HEK293 (cell line): ENCODE data around the gene CPM.

Experiments used
- CTCF ChIA-PET: fragments of 350-600 bp; formaldehyde crosslinking; extraction: SDS; loops from one replicate; lab custom pipeline; 2021; ENCODE audit warnings: antibody characterized with exemption; lab: Yijun Ruan, JAX
- POLR2A ChIA-PET: fragments of 300-600 bp; formaldehyde crosslinking; extraction: SDS; loops from one replicate; lab custom pipeline; 2020; ENCODE audit warnings: antibody characterized with exemption, inconsistent platforms; lab: Yijun Ruan, JAX
- H3K27ac ChIP-seq: fragments of 200-500 bp; sonication (Bioruptor generic); 2 replicates; pipeline ENCODE4 v1.5.1; 2014; ENCODE audit warnings: low read depth, low read length, control low read depth, inconsistent platforms; ENCODE audit errors: extremely low read depth
- H3K36me3 ChIP-seq, 2 experiments: fragments of 200-500 bp in 1 of 2; sonication (Bioruptor generic) in 1 of 2; 1 replicate in 1 of 2; 2 replicates in 1 of 2; pipeline ENCODE4 v1.5.1; 2014 to 2017; ENCODE audit warnings: inconsistent platforms in 2 of 2, low read length in 2 of 2; ENCODE audit not compliant: control insufficient read depth in 2 of 2, insufficient read depth in 1 of 2
- H3K4me1 ChIP-seq: fragments of 200-500 bp; sonication (Bioruptor generic); 2 replicates; pipeline ENCODE4 v1.5.1; 2014; ENCODE audit warnings: mild to moderate bottlenecking, low read length, inconsistent platforms; ENCODE audit not compliant: control insufficient read depth, insufficient read depth
- H3K4me3 ChIP-seq: 2 replicates; pipeline ENCODE4 v1.5.1; 2011; ENCODE audit warnings: low read depth, mild to moderate bottlenecking, control low read depth, low read length, moderate library complexity
- H3K9me3 ChIP-seq: fragments of 200-500 bp; sonication (Bioruptor generic); 2 replicates; pipeline ENCODE4 v1.5.1; 2014; ENCODE audit warnings: low read depth, low read length, inconsistent platforms; ENCODE audit not compliant: control insufficient read depth, insufficient read depth
- GLIS1 ChIP-seq: fragments of 450-650 bp; formaldehyde crosslinking; IDR thresholded peaks from 2 replicates; pipeline ENCODE4 v1.5.1; 2016; ENCODE audit warnings: missing biosample characterization, missing genetic modification characterization
- KLF17 ChIP-seq: fragments of 450-650 bp; formaldehyde crosslinking; IDR thresholded peaks from 2 replicates; pipeline ENCODE4 v1.5.1; 2016; ENCODE audit warnings: missing biosample characterization, missing genetic modification characterization
- MEIS1 ChIP-seq: sonication (generic); formaldehyde crosslinking; IDR thresholded peaks from 2 replicates; pipeline ENCODE4 v1.8.1; 2022; ENCODE audit warnings: missing genetic modification reagents, mild to moderate bottlenecking, borderline replicate concordance
- PATZ1 ChIP-seq: fragments of 450-650 bp; formaldehyde crosslinking; IDR thresholded peaks from 2 replicates; pipeline ENCODE4 v1.5.1; 2016; ENCODE audit warnings: missing biosample characterization, missing genetic modification characterization
- ZBTB17 ChIP-seq: fragments of 450-650 bp; formaldehyde crosslinking; IDR thresholded peaks from 2 replicates; pipeline ENCODE4 v1.5.1; 2016; ENCODE audit warnings: missing biosample characterization, missing genetic modification characterization
- ZBTB48 ChIP-seq: fragments of 450-650 bp; formaldehyde crosslinking; IDR thresholded peaks from 2 replicates; pipeline ENCODE4 v1.5.1; 2016; ENCODE audit warnings: missing biosample characterization, missing genetic modification characterization
- ZFP3 ChIP-seq: fragments of 450-650 bp; formaldehyde crosslinking; IDR thresholded peaks from 2 replicates; pipeline ENCODE4 v1.5.1; 2016; ENCODE audit warnings: low read depth, missing biosample characterization, missing genetic modification characterization
- ZFP69B ChIP-seq: fragments of 450-650 bp; formaldehyde crosslinking; IDR thresholded peaks from 2 replicates; pipeline ENCODE4 v1.5.1; 2016; ENCODE audit warnings: missing biosample characterization, missing genetic modification characterization
- ZNF174 ChIP-seq: fragments of 450-650 bp; formaldehyde crosslinking; IDR thresholded peaks from 2 replicates; pipeline ENCODE4 v1.5.0; 2017; ENCODE audit warnings: missing biosample characterization, mild to moderate bottlenecking, missing genetic modification characterization
- ZNF184 ChIP-seq: fragments of 450-650 bp; IDR thresholded peaks from 2 replicates; pipeline ENCODE4 v1.5.1; 2018; ENCODE audit warnings: missing biosample characterization, mild to moderate bottlenecking, missing genetic modification characterization
- ZNF211 ChIP-seq: fragments of 450-650 bp; formaldehyde crosslinking; IDR thresholded peaks from 2 replicates; pipeline ENCODE4 v1.5.1; 2016; ENCODE audit warnings: low read depth, missing biosample characterization, missing genetic modification characterization
- ZNF23 ChIP-seq: fragments of 450-650 bp; formaldehyde crosslinking; IDR thresholded peaks from 2 replicates; pipeline ENCODE4 v1.5.1; 2016; ENCODE audit warnings: missing biosample characterization, missing genetic modification characterization, borderline replicate concordance
- ZNF324 ChIP-seq: fragments of 450-650 bp; formaldehyde crosslinking; IDR thresholded peaks from 2 replicates; pipeline ENCODE4 v1.5.1; 2016; ENCODE audit warnings: missing biosample characterization, missing genetic modification characterization
- ZNF362 ChIP-seq: fragments of 450-650 bp; formaldehyde crosslinking; IDR thresholded peaks from 2 replicates; pipeline ENCODE4 v1.5.1; 2016; ENCODE audit warnings: missing biosample characterization, missing genetic modification characterization
- ZNF366 ChIP-seq: fragments of 450-650 bp; formaldehyde crosslinking; conservative IDR thresholded peaks from 2 replicates; pipeline ENCODE4 v1.5.1; 2016; ENCODE audit warnings: missing biosample characterization, missing genetic modification characterization
- ZNF404 ChIP-seq: fragments of 450-650 bp; formaldehyde crosslinking; IDR thresholded peaks from 2 replicates; pipeline ENCODE4 v1.5.1; 2017; ENCODE audit warnings: missing biosample characterization, missing genetic modification characterization
- ZNF426 ChIP-seq: fragments of 450-650 bp; formaldehyde crosslinking; IDR thresholded peaks from 2 replicates; pipeline ENCODE4 v1.5.1; 2017; ENCODE audit warnings: missing biosample characterization, missing genetic modification characterization, mild to moderate bottlenecking, inconsistent platforms, moderate library complexity
- ZNF529 ChIP-seq: fragments of 450-650 bp; formaldehyde crosslinking; IDR thresholded peaks from 2 replicates; pipeline ENCODE4 v1.5.1; 2017; ENCODE audit warnings: missing genetic modification characterization, missing biosample characterization; ENCODE audit not compliant: insufficient replicate concordance
- ZNF544 ChIP-seq: fragments of 450-650 bp; formaldehyde crosslinking; IDR thresholded peaks from 2 replicates; pipeline ENCODE4 v1.5.0; 2017; ENCODE audit warnings: missing biosample characterization, missing genetic modification characterization
- ZNF548 ChIP-seq: fragments of 450-650 bp; formaldehyde crosslinking; IDR thresholded peaks from 2 replicates; pipeline ENCODE4 v1.5.1; 2016; ENCODE audit warnings: missing biosample characterization, missing genetic modification characterization
- ZNF596 ChIP-seq: fragments of 450-650 bp; IDR thresholded peaks from 2 replicates; pipeline ENCODE4 v1.5.0; 2018; ENCODE audit warnings: missing biosample characterization, mild to moderate bottlenecking, missing genetic modification characterization, moderate library complexity
- ZNF626 ChIP-seq: fragments of 450-650 bp; sonication (Bioruptor Pico); formaldehyde crosslinking; IDR thresholded peaks from 2 replicates; pipeline ENCODE4 v1.5.1; 2018; ENCODE audit warnings: missing biosample characterization, missing genetic modification characterization, inconsistent platforms
- ZNF654 ChIP-seq: fragments of 450-650 bp; formaldehyde crosslinking; IDR thresholded peaks from 2 replicates; pipeline ENCODE4 v1.5.1; 2016; ENCODE audit warnings: low read depth, missing biosample characterization, missing genetic modification characterization
- ZNF660 ChIP-seq: fragments of 450-650 bp; IDR thresholded peaks from 2 replicates; pipeline ENCODE4 v1.5.1; 2018; ENCODE audit warnings: missing biosample characterization, mild to moderate bottlenecking, missing genetic modification characterization
- ZNF843 ChIP-seq: fragments of 450-650 bp; formaldehyde crosslinking; IDR thresholded peaks from 2 replicates; pipeline ENCODE4 v1.5.1; 2016; ENCODE audit warnings: missing biosample characterization, missing genetic modification characterization
- ZSCAN18 ChIP-seq: fragments of 450-650 bp; formaldehyde crosslinking; IDR thresholded peaks from 2 replicates; pipeline ENCODE4 v1.5.1; 2016; ENCODE audit warnings: missing biosample characterization, missing genetic modification characterization

The CPM gene

GRCh38 chr12:68908076-68908475 is 24.9 kb downstream of the CPM start:
- no peak for TF ChIP-seq KLF17 (tag by site-specific recombination)
- no peak for TF ChIP-seq GLIS1 (tag by site-specific recombination)
- no peak for TF ChIP-seq ZNF174
- no peak for TF ChIP-seq ZNF23 (tag by site-specific recombination)
- no peak for TF ChIP-seq ZBTB48
- no peak for TF ChIP-seq ZNF626 (tag by site-specific recombination)
- no peak for TF ChIP-seq ZNF548 (tag by site-specific recombination)
- TF ChIP-seq ZNF654 (tag by site-specific recombination): no peak
- TF ChIP-seq ZNF366 (tag by site-specific recombination): no peak
- no peak for TF ChIP-seq ZNF596
- TF ChIP-seq ZNF660 (tag by site-specific recombination): no peak
- TF ChIP-seq ZFP3 (tag by site-specific recombination): no peak
- TF ChIP-seq ZNF529 (tag by site-specific recombination): no peak
- no peak for TF ChIP-seq ZNF211 (tag by site-specific recombination)
- no peak for TF ChIP-seq ZFP69B (tag by site-specific recombination)
- no peak overlapping the region for H3K27ac ChIP-seq
- H3K4me3 ChIP-seq: no peak overlapping the region
- no peaks in the 10 kb centered on the region for H3K9me3 ChIP-seq
- CTCF ChIA-PET: no interaction called here
- POLR2A ChIA-PET: no interaction called here
- H3K36me3 ChIP-seq: no peaks in the 10 kb centered on the region
- H3K4me1 ChIP-seq: no peaks in the 10 kb centered on the region

- ChIA-PET CTCF (no interaction called here), POLR2A (interaction anchor here (1.0 kb wide), 1 partner anchor 10 kb away, joined by 3 read pairs; no protein-coding TSS in a partner anchor)
- no peak overlapping the region for H3K4me3 ChIP-seq
- no peaks in the 10 kb centered on the region for H3K4me1 ChIP-seq
- no peak overlapping the region for H3K27ac ChIP-seq
- no peaks in the 10 kb centered on the region for H3K9me3 ChIP-seq
- H3K36me3 ChIP-seq: no peaks in the 10 kb centered on the region
- TF ChIP-seq ZNF362 (tag by site-specific recombination) (no peak), ZBTB17 (tag by site-specific recombination) (no peak), PATZ1 (no peak), ZNF426 (no peak)
These were observed 27.2 kb downstream of the CPM start for GRCh38 chr12:68905733-68906132.

- CTCF ChIA-PET: interaction anchor here (0.7 to 1.0 kb wide), 2 partner anchors 166 to 279 kb away, joined by 3 read pairs; no protein-coding TSS in a partner anchor
- POLR2A ChIA-PET: interaction anchor here (1.0 kb wide), 1 partner anchor 11 kb away, joined by 3 read pairs; no protein-coding TSS in a partner anchor
- H3K4me1 ChIP-seq: no peaks in the 10 kb centered on the region
- no peaks in the 10 kb centered on the region for H3K9me3 ChIP-seq
- H3K27ac ChIP-seq: no peak overlapping the region
- no peak overlapping the region for H3K4me3 ChIP-seq
- no peaks in the 10 kb centered on the region for H3K36me3 ChIP-seq
- TF ChIP-seq ZNF544 (tag by site-specific recombination) (no peak), ZNF324 (tag by site-specific recombination) (no peak), KLF17 (tag by site-specific recombination) (no peak), ZSCAN18 (tag by site-specific recombination) (no peak), ZNF184 (no peak), MEIS1 (CRISPR knock-in tag) (no peak), ZNF843 (tag by site-specific recombination) (no peak), ZNF404 (tag by site-specific recombination) (no peak)
These were observed 28.5 kb downstream of the CPM start for GRCh38 chr12:68904351-68904962.
